ENCODE results near the gene ALPI.

The ALPI gene

GRCh38 chr2:232487385-232488096 is 31.6 kb downstream of the ALPI start, which contains the start of gene ECEL1:
TSS of gene ECEL1 (minus strand) at chr2:232487834. CDS start at chr2:232486653, 1,181 bp downstream.
- no peak for DNase-seq

- no peak for DNase-seq
Observed at GRCh38 chr2:232488097-232488711, 32.3 kb downstream of the ALPI start.

GRCh38 chr2:232488721-232489300 is 32.9 kb downstream of the ALPI start:
- no peak for DNase-seq

- no peak for DNase-seq
Observed at GRCh38 chr2:232489516-232490220, 33.7 kb downstream of the ALPI start.

GRCh38 chr2:232490221-232491138 is 34.5 kb downstream of the ALPI start:
- no peak for DNase-seq

GRCh38 chr2:232491139-232491780 is 35.3 kb downstream of the ALPI start:
- no peak for DNase-seq

- no peak for DNase-seq
Observed at GRCh38 chr2:232492236-232492848, 36.4 kb downstream of the ALPI start.

GRCh38 chr2:232492963-232493700 is 37.2 kb downstream of the ALPI start:
- no peak for DNase-seq

GRCh38 chr2:232493701-232494474 is 37.9 kb downstream of the ALPI start:
- DNase-seq, result no peak

GRCh38 chr2:232494542-232494941 is 38.6 kb downstream of the ALPI start:
- no peak for DNase-seq

- no peak for DNase-seq
Observed at GRCh38 chr2:232495292-232495691, 39.3 kb downstream of the ALPI start.

- no peak for DNase-seq
Observed at GRCh38 chr2:232496501-232497270, 40.7 kb downstream of the ALPI start.

GRCh38 chr2:232497348-232497747 is 41.4 kb downstream of the ALPI start:
- no peak for DNase-seq

- no peak for DNase-seq
Observed at GRCh38 chr2:232498452-232498851, 42.5 kb downstream of the ALPI start.

GRCh38 chr2:232501331-232501771 is 45.4 kb downstream of the ALPI start:
- DNase-seq, result no peak

- no peak for DNase-seq
Observed at GRCh38 chr2:232501794-232502390, 45.9 kb downstream of the ALPI start.

GRCh38 chr2:232502511-232502910 is 46.6 kb downstream of the ALPI start:
- no peak for DNase-seq
